SU-DHL-6 (cell line): Measurements from ENCODE around the gene ABCB9.

Experiments
- EZH2phosphoT487 ChIP-seq: fragments of 200-600 bp; sonication (generic), shearing (Covaris generic); conservative IDR thresholded peaks from 2 replicates; pipeline ENCODE4 v1.6.1; 2018; ENCODE audit warnings: mild to moderate bottlenecking, antibody characterized with exemption, low read length, moderate library complexity, mixed read lengths
- TF ChIP-seq, protein P1 (sequence below): fragments of 200-600 bp; sonication (generic); IDR thresholded peaks from one replicate; pipeline ENCODE4 v1.5.1; 2017; ENCODE audit warnings: antibody characterized with exemption, mild to moderate bottlenecking, low read length, moderate library complexity; ENCODE audit not compliant: insufficient read depth, poor library complexity, severe bottlenecking

DNA sequence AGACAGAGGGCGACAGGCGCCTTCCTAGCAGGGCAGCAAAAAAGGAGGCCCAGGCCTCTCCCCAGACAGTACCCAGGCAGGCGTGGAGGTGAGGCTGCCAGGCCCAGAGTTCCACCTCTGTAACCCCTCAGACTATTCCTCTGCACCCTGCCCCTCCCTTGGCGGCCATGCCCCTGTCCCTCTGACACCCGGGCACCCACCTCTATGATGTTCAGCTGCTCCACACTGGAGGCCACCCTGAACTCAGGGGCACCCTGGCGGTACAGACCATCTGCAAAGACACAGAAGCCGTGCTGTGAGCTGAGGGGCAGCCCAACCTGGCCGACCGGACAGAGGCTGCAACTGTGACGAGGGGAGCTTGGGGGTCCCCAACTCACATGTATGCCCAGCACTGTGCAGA, 34.3 kb upstream of the ABCB9 start:
- TF ChIP-seq, protein P1, sequence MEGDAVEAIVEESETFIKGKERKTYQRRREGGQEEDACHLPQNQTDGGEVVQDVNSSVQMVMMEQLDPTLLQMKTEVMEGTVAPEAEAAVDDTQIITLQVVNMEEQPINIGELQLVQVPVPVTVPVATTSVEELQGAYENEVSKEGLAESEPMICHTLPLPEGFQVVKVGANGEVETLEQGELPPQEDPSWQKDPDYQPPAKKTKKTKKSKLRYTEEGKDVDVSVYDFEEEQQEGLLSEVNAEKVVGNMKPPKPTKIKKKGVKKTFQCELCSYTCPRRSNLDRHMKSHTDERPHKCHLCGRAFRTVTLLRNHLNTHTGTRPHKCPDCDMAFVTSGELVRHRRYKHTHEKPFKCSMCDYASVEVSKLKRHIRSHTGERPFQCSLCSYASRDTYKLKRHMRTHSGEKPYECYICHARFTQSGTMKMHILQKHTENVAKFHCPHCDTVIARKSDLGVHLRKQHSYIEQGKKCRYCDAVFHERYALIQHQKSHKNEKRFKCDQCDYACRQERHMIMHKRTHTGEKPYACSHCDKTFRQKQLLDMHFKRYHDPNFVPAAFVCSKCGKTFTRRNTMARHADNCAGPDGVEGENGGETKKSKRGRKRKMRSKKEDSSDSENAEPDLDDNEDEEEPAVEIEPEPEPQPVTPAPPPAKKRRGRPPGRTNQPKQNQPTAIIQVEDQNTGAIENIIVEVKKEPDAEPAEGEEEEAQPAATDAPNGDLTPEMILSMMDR, result no peak
- no peak for TF ChIP-seq EZH2phosphoT487
